Body of pancreas (tissue), 4 donors: ENCODE data around the gene ZBTB22. TPM values are rescaled to one million over a fixed set of nuclear protein-coding genes. Genes with fewer than 3 reads are reported as not detected.
A peak's percentile ranks its signal among the peaks of the same experiment; 100 is the strongest.

ENCODE experiments used
- ATAC-seq: fragments of 150-250 bp; one replicate; pipeline ENCODE4 v1.9.1; 2016
- DNase-seq, 4 donors: peaks; one replicate each; pipeline ENCODE4 v3.0.0-alpha.2; 2019
- H3K27ac ChIP-seq, 4 donors: fragments of 200-600 bp; sonication (generic); 1 replicate in 3 of 4; 2 replicates in 1 of 4; pipeline versions ENCODE4 v1.5.1 to v1.6.1; 2016 to 2019; ENCODE audit warnings: mild to moderate bottlenecking in 1 of 4, mixed read lengths in 1 of 4, moderate library complexity in 1 of 4
- H3K27me3 ChIP-seq, 2 donors: fragments of 200-600 bp; sonication (generic); one replicate each; pipeline ENCODE4 v1.6.0; 2016; ENCODE audit warnings: mild to moderate bottlenecking in 1 of 2
- H3K36me3 ChIP-seq, 2 donors: fragments of 200-600 bp; sonication (generic); replicated peaks in 1 of 2; 2 replicates each; pipeline ENCODE4 v1.5.1; 2016; ENCODE audit warnings: low read depth in 2 of 2; ENCODE audit not compliant: insufficient read depth in 1 of 2
- H3K4me1 ChIP-seq: fragments of 200-600 bp; sonication (generic); one replicate; pipeline ENCODE4 v1.6.0; 2016
- H3K4me3 ChIP-seq, 2 donors: fragments of 200-600 bp; sonication (generic); 1 replicate in 1 of 2; 2 replicates in 1 of 2; pipeline ENCODE4 v1.5.1; 2016 to 2019
- H3K9me3 ChIP-seq, 3 donors: fragments of 200-600 bp; sonication (generic); 1 replicate in 2 of 3; 2 replicates in 1 of 3; pipeline ENCODE4 v1.5.1; 2016
- CTCF ChIP-seq, 7 experiments: fragments of 450-650 bp in 4 of 7; fragments of 200-600 bp in 3 of 7; sonication (generic) in 3 of 7; IDR thresholded peaks; one replicate each; pipeline ENCODE4 v1.5.1; 2016 to 2019; ENCODE audit warnings: antibody characterized with exemption in 7 of 7
- POLR2A ChIP-seq, 3 donors: fragments of 450-650 bp; IDR thresholded peaks; one replicate each; pipeline ENCODE4 v1.6.1; 2016; ENCODE audit warnings: antibody characterized with exemption in 3 of 3, mild to moderate bottlenecking in 2 of 3
- WGBS, 2 donors: methylation state at CpG; one replicate each; pipeline ENCODE4 v1.1.5; 2017; 5-methylcytosine and 5-hydroxymethylcytosine counted together
- intact Hi-C: fragments of 100-400 bp; cut with DNase I; formaldehyde crosslinking; loops from one replicate; pipeline ENCODE4 v1.15.1; 2023
- microRNA-seq, 2 donors: library from miRNA; unstranded; fragments of <30 nt; microRNA quantifications; one replicate each; pipeline ENCODE4, GENCODE V29; 2016; ENCODE audit warnings: borderline number of aligned reads in 2 of 2, borderline replicate concordance in 2 of 2
- total RNA-seq, 2 donors: library from RNA; depleted of rRNA; stranded (reverse); fragments of >200 nt; gene quantifications; one replicate each; pipeline ENCODE4 v1.1.0, GENCODE V29; 2016

The ZBTB22 gene
- total RNA-seq, 2 donors from 2014 or later: 12.7 to 14.8 TPM

GRCh38 chr6:33272275-33273128, 45.0 kb downstream of the ZBTB22 start:
- intact Hi-C loops: no loop called here
- H3K36me3 ChIP-seq: peaks cover 0 to 24% of the 10 kb centered on the region in 2 donors
- H3K4me3 ChIP-seq: peak overlapping the region; percentile 38 to 76
- ATAC-seq (peak; percentile 6), DNase-seq (no peak)
- H3K27me3 ChIP-seq: no peaks in the 10 kb centered on the region
- TF ChIP-seq CTCF (IDR thresholded peaks at IDR 0.05) (no peak), POLR2A (IDR thresholded peaks at IDR 0.05) (peak in 1 of 3 donors; percentile 17)
- H3K4me1 ChIP-seq: peaks cover 61% of the 10 kb centered on the region
- H3K27ac ChIP-seq: peak overlapping the region; percentile 79 to 95 (median 87)
- WGBS, 2 donors: 4 to 14% methylated on average over 14 to 22 of the region's 22 CpGs
- H3K9me3 ChIP-seq: no peaks in the 10 kb centered on the region

GRCh38 chr6:33271468-33272274, 45.9 kb downstream of the ZBTB22 start, which contains the start of the genes RPS18 and VPS52:
Gene RPS18, plus strand, starts transcription at chr6:33272075. Its CDS starts 45 bp downstream, at chr6:33272120.
Gene VPS52, minus strand, starts transcription at chr6:33271876. Its CDS starts 201 bp downstream, at chr6:33271675.
- intact Hi-C loops: no loop called here
- TF ChIP-seq CTCF (IDR thresholded peaks at IDR 0.05) (peak in 2 of 7 experiments; percentile 6 to 9), POLR2A (IDR thresholded peaks at IDR 0.05) (peak; percentile 74 to 97 (median 97))
- H3K27ac ChIP-seq: peak within 1 kb of the TSS; percentile 79 to 95 (median 87)

GRCh38 chr6:33271117-33271467, 46.5 kb downstream of the ZBTB22 start:
- intact Hi-C loops: no loop called here
- no peak for TF ChIP-seq POLR2A (IDR thresholded peaks at IDR 0.05)
- no peak for TF ChIP-seq CTCF (IDR thresholded peaks at IDR 0.05)
- Histone ChIP-seq H3K9me3 (no peaks in the 10 kb centered on the region), H3K4me1 (peaks cover 51% of the 10 kb centered on the region), H3K4me3 (peak overlapping the region; percentile 24 to 76), H3K27me3 (no peaks in the 10 kb centered on the region), H3K36me3 (peaks cover 0 to 34% of the 10 kb centered on the region in 2 donors), H3K27ac (peak overlapping the region; percentile 79 to 95 (median 87))
- ATAC-seq: no peak
- no peak for DNase-seq
- 2% methylated on average over 7 of the region's 7 CpGs for WGBS, 2 donors

More at GRCh38 chr6:33271468-33272274, 45.9 kb downstream of the ZBTB22 start, which contains the start of the genes RPS18 and VPS52:
- ATAC-seq (peak; percentile 97), DNase-seq (peak; percentile 94 to 99 (median 98))
- H3K4me1 ChIP-seq: peaks cover 57% of the 10 kb centered on the region
- no peaks in the 10 kb centered on the region for H3K9me3 ChIP-seq
- 0 to 1% methylated on average over 26 to 48 of the region's 48 CpGs for WGBS, 2 donors
- peaks cover 0 to 31% of the 10 kb centered on the region in 2 donors for H3K36me3 ChIP-seq
- H3K27me3 ChIP-seq: no peaks in the 10 kb centered on the region
- H3K4me3 ChIP-seq: peak within 1 kb of the TSS; percentile 38 to 76

Small RNAs within 50 kb of the gene (microRNA-seq; reads per million reads assigned to microRNA genes)
- gene MIR6834 (0 reads per million in 2 donors), gene MIR6873 (0 reads per million in 2 donors)

Other genes starting within 250 kb of the ZBTB22 start
- 10 to 100 TPM; 10.5 to 81.7 TPM for gene HLA-DPA1, start 244.1 kb downstream of the ZBTB22 start, total RNA-seq
- 10 to 100 TPM; 41.2 to 52.4 TPM for gene HLA-DPB1, start 241.8 kb downstream of the ZBTB22 start, total RNA-seq
- 1 to 10 TPM in 1 of 2 donors, under 1 TPM in 1; 0.78 to 2.3 TPM for gene COL11A2, start 125.3 kb downstream of the ZBTB22 start, total RNA-seq
- gene RXRB, start 117.1 kb downstream of the ZBTB22 start, total RNA-seq: 10 to 100 TPM; 17.1 to 21.0 TPM
- 10 to 100 TPM; 57.3 to 67.9 TPM for gene SLC39A7, start 116.9 kb downstream of the ZBTB22 start, total RNA-seq
- gene HSD17B8, start 113.1 kb downstream of the ZBTB22 start, total RNA-seq: 10 to 100 TPM; 19.1 to 29.1 TPM
- 10 to 100 TPM; 11.2 to 28.3 TPM for gene RING1, start 109.2 kb downstream of the ZBTB22 start, total RNA-seq
- gene VPS52, start 45.9 kb downstream of the ZBTB22 start, total RNA-seq: 10 to 100 TPM; 37.1 to 40.5 TPM
- 1,000 to 10,000 TPM in 1 of 2 donors, 100 to 1,000 TPM in 1; 772 to 1,608 TPM for gene RPS18, start 45.7 kb downstream of the ZBTB22 start, total RNA-seq
- 1 to 10 TPM; 3.9 to 5.6 TPM for gene B3GALT4, start 40.6 kb downstream of the ZBTB22 start, total RNA-seq
- 10 to 100 TPM; 27.8 to 43.2 TPM for gene WDR46, start 28.5 kb downstream of the ZBTB22 start, total RNA-seq
- 10 to 100 TPM; 10.2 to 19.7 TPM for gene PFDN6, start 28.1 kb downstream of the ZBTB22 start, total RNA-seq
- gene RGL2, start 18.8 kb downstream of the ZBTB22 start, total RNA-seq: 10 to 100 TPM; 31.3 to 31.9 TPM
- gene TAPBP, start 3.7 kb downstream of the ZBTB22 start, total RNA-seq: 100 to 1,000 TPM in 1 of 2 donors, 10 to 100 TPM in 1; 50.3 to 108 TPM
- gene DAXX, start 5.2 kb upstream of the ZBTB22 start, total RNA-seq: 10 to 100 TPM; 20.0 to 28.0 TPM
- gene KIFC1, start 74.1 kb upstream of the ZBTB22 start, total RNA-seq: under 1 TPM in 1 of 2 donors, not detected in 1; 0.66 TPM
- 10 to 100 TPM; 58.3 to 73.9 TPM for gene PHF1, start 93.3 kb upstream of the ZBTB22 start, total RNA-seq
- 100 to 1,000 TPM in 1 of 2 donors, 10 to 100 TPM in 1; 87.7 to 126 TPM for gene CUTA, start 100.4 kb upstream of the ZBTB22 start, total RNA-seq
- 1 to 10 TPM; 5.4 to 5.6 TPM for gene SYNGAP1, start 102.3 kb upstream of the ZBTB22 start, total RNA-seq
- gene ZBTB9, start 136.8 kb upstream of the ZBTB22 start, total RNA-seq: 1 to 10 TPM; 1.8 to 5.3 TPM